GM12878 (cell line): ENCODE results near the gene SALL1. TPM values are rescaled to one million over a fixed set of nuclear protein-coding genes. Genes with fewer than 3 reads are reported as not detected.

Experiments used
- ATAC-seq: fragments of 200-7000 bp; cut with Tn5 transposase; 3 replicates; pipeline ENCODE4 v1.9.1; 2020; ENCODE audit warnings: mild to moderate bottlenecking, moderate library complexity
- BruUV-seq: library from RNA; stranded (reverse); fragments of 400-500 nt; replicated peaks from 2 replicates; lab custom pipeline; 2021; lab: Mats Ljungman, UMichigan
- CTCF ChIA-PET: fragments of 300-600 bp; sonication (Branson Sonifier 250); formaldehyde crosslinking; extraction: SDS; loops from one replicate; lab custom pipeline; 2021; ENCODE audit warnings: inconsistent platforms; lab: Yijun Ruan, JAX
- POLR2A ChIA-PET: fragments of 350-600 bp; formaldehyde crosslinking; extraction: SDS; loops from one replicate; lab custom pipeline; 2021; ENCODE audit warnings: inconsistent platforms; lab: Charles Lee
- RAD21 ChIA-PET: fragments of 300-600 bp; sonication (Branson Sonifier 250); formaldehyde crosslinking; loops from one replicate; lab custom pipeline; 2023; ENCODE audit warnings: antibody characterized with exemption; ENCODE audit not compliant: unreplicated experiment; lab: Charles Lee
- SMC1A ChIA-PET: fragments of 300-600 bp; sonication (Branson Sonifier 250); formaldehyde crosslinking; loops from one replicate; lab custom pipeline; 2023; ENCODE audit not compliant: unreplicated experiment, uncharacterized antibody; lab: Charles Lee
- DNase-seq: peaks from one replicate; pipeline ENCODE4 v3.0.0-alpha.2; 2011; ENCODE audit warnings: low read depth, low spot score
- FAIRE-seq: peaks from 3 replicates; lab custom pipeline; 2011; peaks lifted over from hg19 to GRCh38; lab: Jason Lieb, UNC
- H2AFZ ChIP-seq: 2 replicates; pipeline ENCODE4 v1.6.0; 2011; ENCODE audit warnings: low read depth, low read length, control low read depth; ENCODE audit not compliant: control insufficient read depth
- H3K27ac ChIP-seq: 2 replicates; pipeline ENCODE4 v1.5.1; 2011; ENCODE audit warnings: control low read depth; ENCODE audit not compliant: control insufficient read depth, insufficient read depth
- H3K27me3 ChIP-seq, 2 experiments: replicated peaks in 1 of 2; 2 replicates each; pipeline versions ENCODE4 v1.6.0 to v1.6.1; 2011; ENCODE audit warnings: low read length in 1 of 2; ENCODE audit not compliant: control insufficient read depth in 2 of 2, insufficient read depth in 2 of 2
- H3K36me3 ChIP-seq, 2 experiments: 2 replicates each; pipeline ENCODE4 v1.5.1; 2011; ENCODE audit warnings: low read length in 1 of 2; ENCODE audit not compliant: control insufficient read depth in 2 of 2, insufficient read depth in 2 of 2
- H3K4me1 ChIP-seq: 2 replicates; pipeline ENCODE4 v1.6.1; 2011; ENCODE audit warnings: mild to moderate bottlenecking, low read length, moderate library complexity, mixed read lengths; ENCODE audit not compliant: control insufficient read depth, insufficient read depth
- H3K4me2 ChIP-seq: 2 replicates; pipeline ENCODE4 v1.6.0; 2011; ENCODE audit warnings: control low read depth; ENCODE audit not compliant: control insufficient read depth, insufficient read depth
- H3K4me3 ChIP-seq: fragments of 200-600 bp; sonication (generic); 2 replicates; pipeline ENCODE4 v1.5.1; 2016
- H3K79me2 ChIP-seq: 2 replicates; pipeline ENCODE4 v1.6.0; 2011; ENCODE audit warnings: low read length; ENCODE audit not compliant: control insufficient read depth, insufficient read depth
- H3K9ac ChIP-seq: 2 replicates; pipeline ENCODE4 v1.8.0; 2011; ENCODE audit warnings: low read length, control low read depth, mixed read lengths; ENCODE audit not compliant: control insufficient read depth, insufficient read depth
- H3K9me3 ChIP-seq: replicated peaks from 3 replicates; pipeline ENCODE4 v1.5.1; 2011; ENCODE audit warnings: mild to moderate bottlenecking, low read length; ENCODE audit not compliant: control insufficient read depth, insufficient read depth
- H4K20me1 ChIP-seq: 2 replicates; pipeline ENCODE4 v1.6.0; 2011; ENCODE audit not compliant: control insufficient read depth, insufficient read depth
- CTCF ChIP-seq, 3 experiments: IDR thresholded peaks in 2 of 3; conservative IDR thresholded peaks in 1 of 3; 2 replicates each; pipeline ENCODE4 v1.5.1; 2011; ENCODE audit warnings: low read depth in 3 of 3, low read length in 3 of 3, mild to moderate bottlenecking in 3 of 3, control low read depth in 2 of 3, moderate library complexity in 2 of 3, inconsistent platforms in 1 of 3, mixed read lengths in 1 of 3; ENCODE audit not compliant: control insufficient read depth in 2 of 3, insufficient read depth in 1 of 3; ENCODE audit errors: extremely low read depth in 1 of 3
- EZH2 ChIP-seq: IDR thresholded peaks from 2 replicates; pipeline ENCODE4 v1.6.1; 2012; ENCODE audit warnings: low read depth, mild to moderate bottlenecking, control low read depth, inconsistent platforms, low read length, borderline replicate concordance; ENCODE audit not compliant: control insufficient read depth
- FOXM1 ChIP-seq: IDR thresholded peaks from 2 replicates; pipeline ENCODE4 v1.6.1; 2012; ENCODE audit warnings: low read depth, mild to moderate bottlenecking, inconsistent platforms, low read length, moderate library complexity
- WGBS: methylation state at CpG from one replicate; pipeline ENCODE4 v1.1.6; 2016; ENCODE audit warnings: low lambda C conversion rate; ENCODE audit not compliant: insufficient replicate concordance, insufficient coverage; ENCODE audit errors: missing lambda C conversion rate; 5-methylcytosine and 5-hydroxymethylcytosine counted together
- in situ Hi-C: fragments of 300-500 bp; cut with MboI; formaldehyde crosslinking; loops from 9 replicates; pipeline ENCODE4 v1.14.3; 2018; ENCODE audit warnings: mixed read lengths
- intact Hi-C: fragments of 100-400 bp; cut with micrococcal nuclease; formaldehyde crosslinking; loops from one replicate; pipeline ENCODE4 v1.14.2; 2022; ENCODE audit not compliant: unreplicated experiment
- polyA plus RNA-seq, 11 experiments: library from polyadenylated mRNA; depleted of rRNA in 4 of 11; unstranded in 6 of 11; stranded (reverse) in 5 of 11; fragments of >200 nt; fragmentation: Nextera tagmentation in 4 of 11; fragmentation: Illumina TruSeq in 1 of 11; extraction: Ambion mirVana in 4 of 11; extraction: Trizol in 1 of 11; gene quantifications; 1 replicate in 1 of 11; 2 replicates in 10 of 11; pipeline versions ENCODE4 v1.2.1 to v1.2.3, GENCODE V29; 2011 to 2016; ENCODE audit warnings: inconsistent platforms in 2 of 11, missing spikeins in 2 of 11, low read depth in 1 of 11
- total RNA-seq, 4 experiments: library from RNA; depleted of rRNA in 3 of 4; stranded (reverse); fragments of >200 nt in 3 of 4; fragmentation: Illumina TruSeq in 1 of 4; extraction: Trizol in 1 of 4; gene quantifications; 2 replicates each; pipeline versions ENCODE4 v1.2.1 to v1.2.3, GENCODE V29; 2013 to 2021

Gene SALL1
- total and polyA plus RNA-seq, 10 of the 15 experiments (the other 5 are each of a cell fraction or from before 2014, with no cell fraction given): 0.01 to 0.08 (median 0.03) TPM; not detected in 6

- no peak for TF ChIP-seq CTCF (IDR thresholded peaks at IDR 0.05 in 2 of 3, conservative IDR thresholded peaks at IDR 0.05 in 1 of 3; ENCODE audit: control insufficient read depth in 2 of 3, extremely low read depth in 1 of 3, insufficient read depth in 1 of 3, low read depth in 3 of 3, low read length in 3 of 3)
- no peak for TF ChIP-seq EZH2
Measured at GRCh38 chr16:51153577-51154031, 2.5 kb upstream of the SALL1 start (continued).

- CTCF ChIA-PET: no interaction called here
- no peak for DNase-seq
- no peak overlapping the region for H3K4me2 ChIP-seq
- POLR2A ChIA-PET: no interaction called here
- H3K4me3 ChIP-seq: no peak overlapping the region
- H2AFZ ChIP-seq: no peak overlapping the region
- no peak for FAIRE-seq
- no peak for ATAC-seq
- H3K9me3 ChIP-seq: peaks cover 2% of the 10 kb centered on the region; the same call in 1 of the 3 replicates
- no peak for TF ChIP-seq FOXM1
- in situ Hi-C loops: no loop called here
- no peaks in the 10 kb centered on the region for H4K20me1 ChIP-seq
- SMC1A ChIA-PET: no interaction called here
- no peak overlapping the region for H3K27ac ChIP-seq
- no peak overlapping the region for H3K9ac ChIP-seq
- no peaks in the 10 kb centered on the region for H3K36me3 ChIP-seq
- no peaks in the 10 kb centered on the region for H3K79me2 ChIP-seq
- 46% methylated on average over 60 of the region's 60 CpGs for WGBS
- H3K27me3 ChIP-seq: peaks cover 3 to 14% of the 10 kb centered on the region in 2 experiments
- H3K4me1 ChIP-seq: no peaks in the 10 kb centered on the region
- intact Hi-C loops: no loop called here
- BruUV-seq: no TSS peak
- RAD21 ChIA-PET: no interaction called here
Measured at GRCh38 chr16:51152691-51153576, 1.9 kb upstream of the SALL1 start.
